Stimulated activated naive CD8-positive, alpha-beta T cell treated with anti-CD3 and anti-CD28 coated beads, Interleukin-15, amount 100 ng/mL, for 72 hours (primary cell): ENCODE measurements around the gene GPC1.

Experiments
- ATAC-seq: fragments of 150-1000 bp; cut with Tn5 transposase; 2 replicates; pipeline ENCODE4 v1.10.0; 2021; ENCODE audit warnings: mild to moderate bottlenecking, moderate library complexity
- DNase-seq, 2 donors: peaks; one replicate each; pipeline ENCODE4 v3.0.0; 2021 to 2022
- H3K27ac Mint-ChIP-seq, 2 donors: one replicate each; pipeline ENCODE4 v1.8.0; 2022; ENCODE audit warnings: mild to moderate bottlenecking in 2 of 2, mixed read lengths in 2 of 2, moderate library complexity in 2 of 2
- H3K27me3 Mint-ChIP-seq: one replicate; pipeline ENCODE4 v1.8.0; 2022; ENCODE audit warnings: mixed read lengths
- H3K4me1 Mint-ChIP-seq: one replicate; pipeline ENCODE4 v1.8.0; 2022; ENCODE audit warnings: mild to moderate bottlenecking, mixed read lengths
- H3K4me3 Mint-ChIP-seq, 2 donors: one replicate each; pipeline ENCODE4 v1.8.0; 2022; ENCODE audit warnings: mild to moderate bottlenecking in 2 of 2, mixed read lengths in 2 of 2, moderate library complexity in 1 of 2
- H3K9me3 Mint-ChIP-seq, 2 donors: one replicate each; pipeline ENCODE4 v1.8.0; 2022; ENCODE audit warnings: mixed read lengths in 2 of 2

GPC1 gene

GRCh38 chr2:240467659-240468302, 32.3 kb downstream of the GPC1 start:
- DNase-seq (no peak), ATAC-seq (no peak)
- Mint-ChIP-seq H3K27ac (no peak overlapping the region), H3K27me3 (no peaks in the 10 kb centered on the region), H3K4me1 (no peaks in the 10 kb centered on the region), H3K4me3 (no peak overlapping the region), H3K9me3 (no peaks in the 10 kb centered on the region)

GRCh38 chr2:240468303-240469238, 33.1 kb downstream of the GPC1 start:
- Mint-ChIP-seq H3K4me1 (no peaks in the 10 kb centered on the region), H3K9me3 (peaks cover 5 to 6% of the 10 kb centered on the region in 2 donors)
- no peak for DNase-seq

GRCh38 chr2:240469239-240469636, 33.8 kb downstream of the GPC1 start:
- Mint-ChIP-seq H3K4me1 (no peaks in the 10 kb centered on the region), H3K27me3 (no peaks in the 10 kb centered on the region), H3K27ac (no peak overlapping the region), H3K4me3 (no peak overlapping the region), H3K9me3 (peaks cover 9 to 10% of the 10 kb centered on the region in 2 donors)
- no peak for ATAC-seq
- DNase-seq, result no peak

More at GRCh38 chr2:240468303-240469238, 33.1 kb downstream of the GPC1 start:
- no peaks in the 10 kb centered on the region for H3K27me3 Mint-ChIP-seq
- ATAC-seq, result no peak
- H3K27ac Mint-ChIP-seq, result no peak overlapping the region
- no peak overlapping the region for H3K4me3 Mint-ChIP-seq

- H3K27ac Mint-ChIP-seq, result peak overlapping the region in 1 of 2 donors; percentile 16
Measured at GRCh38 chr2:240469740-240470139, 34.3 kb downstream of the GPC1 start.

GRCh38 chr2:240472078-240472790, 36.8 kb downstream of the GPC1 start:
- H3K4me1 Mint-ChIP-seq, result no peaks in the 10 kb centered on the region
- peaks cover 9 to 21% of the 10 kb centered on the region in 2 donors for H3K9me3 Mint-ChIP-seq
- ATAC-seq (no peak), DNase-seq (no peak)
- no peaks in the 10 kb centered on the region for H3K27me3 Mint-ChIP-seq
- no peak overlapping the region for H3K4me3 Mint-ChIP-seq
- H3K27ac Mint-ChIP-seq, result no peak overlapping the region

More at GRCh38 chr2:240469740-240470139, 34.3 kb downstream of the GPC1 start:
- no peaks in the 10 kb centered on the region for H3K27me3 Mint-ChIP-seq
- H3K4me3 Mint-ChIP-seq, result no peak overlapping the region
- no peak for ATAC-seq
- peaks cover 9 to 10% of the 10 kb centered on the region in 2 donors for H3K9me3 Mint-ChIP-seq
- H3K4me1 Mint-ChIP-seq, result no peaks in the 10 kb centered on the region
- DNase-seq, result no peak

- DNase-seq (no peak), ATAC-seq (no peak)
- H3K9me3 Mint-ChIP-seq, result peaks cover 9 to 21% of the 10 kb centered on the region in 2 donors
- H3K27me3 Mint-ChIP-seq, result no peaks in the 10 kb centered on the region
- no peak overlapping the region for H3K27ac Mint-ChIP-seq
- H3K4me1 Mint-ChIP-seq, result no peaks in the 10 kb centered on the region
- H3K4me3 Mint-ChIP-seq, result no peak overlapping the region
Measured at GRCh38 chr2:240473211-240473610, 37.7 kb downstream of the GPC1 start.

- Mint-ChIP-seq H3K4me1 (no peaks in the 10 kb centered on the region), H3K9me3 (peaks cover 9 to 21% of the 10 kb centered on the region in 2 donors), H3K4me3 (no peak overlapping the region), H3K27me3 (no peaks in the 10 kb centered on the region), H3K27ac (no peak overlapping the region)
- ATAC-seq (no peak), DNase-seq (no peak)
Measured at GRCh38 chr2:240477916-240478315, 42.5 kb downstream of the GPC1 start.

- no peaks in the 10 kb centered on the region for H3K27me3 Mint-ChIP-seq
- H3K27ac Mint-ChIP-seq, result peak overlapping the region in 1 of 2 donors; percentile 41
- ATAC-seq, result no peak
- H3K9me3 Mint-ChIP-seq, result peaks cover 4 to 16% of the 10 kb centered on the region in 2 donors
- H3K4me3 Mint-ChIP-seq, result no peak overlapping the region
- peak in 1 of 2 donors; percentile 8 for DNase-seq
- H3K4me1 Mint-ChIP-seq, result no peaks in the 10 kb centered on the region
Measured at GRCh38 chr2:240478346-240479110, 43.1 kb downstream of the GPC1 start.

- ATAC-seq (no peak), DNase-seq (no peak)
- Mint-ChIP-seq H3K4me3 (no peak overlapping the region), H3K9me3 (peaks cover 0 to 10% of the 10 kb centered on the region in 2 donors), H3K27me3 (no peaks in the 10 kb centered on the region), H3K4me1 (no peaks in the 10 kb centered on the region), H3K27ac (peak overlapping the region in 1 of 2 donors; percentile 41)
Measured at GRCh38 chr2:240479111-240479501, 43.6 kb downstream of the GPC1 start.

- no peak for DNase-seq
- no peak overlapping the region for H3K4me3 Mint-ChIP-seq
Measured at GRCh38 chr2:240480834-240481623, 45.6 kb downstream of the GPC1 start.

GRCh38 chr2:240481720-240482119, 46.3 kb downstream of the GPC1 start:
- ATAC-seq (peak; percentile 26), DNase-seq (no peak)
- no peak overlapping the region for H3K4me3 Mint-ChIP-seq
- no peaks in the 10 kb centered on the region for H3K27me3 Mint-ChIP-seq
- peaks cover under 1 to 1% of the 10 kb centered on the region in 2 donors for H3K9me3 Mint-ChIP-seq
- no peak overlapping the region for H3K27ac Mint-ChIP-seq
- no peaks in the 10 kb centered on the region for H3K4me1 Mint-ChIP-seq

More at GRCh38 chr2:240480834-240481623, 45.6 kb downstream of the GPC1 start:
- Mint-ChIP-seq H3K4me1 (no peaks in the 10 kb centered on the region), H3K27ac (no peak overlapping the region), H3K27me3 (no peaks in the 10 kb centered on the region), H3K9me3 (peaks cover 0 to 7% of the 10 kb centered on the region in 2 donors)
- ATAC-seq, result no peak

- Mint-ChIP-seq H3K27ac (no peak overlapping the region), H3K4me3 (no peak overlapping the region), H3K9me3 (peaks cover 4 to 6% of the 10 kb centered on the region in 2 donors), H3K27me3 (no peaks in the 10 kb centered on the region), H3K4me1 (no peaks in the 10 kb centered on the region)
- ATAC-seq (no peak), DNase-seq (no peak)
Measured at GRCh38 chr2:240482141-240482540, 46.7 kb downstream of the GPC1 start.

- Mint-ChIP-seq H3K4me1 (no peaks in the 10 kb centered on the region), H3K27ac (no peak overlapping the region), H3K4me3 (no peak overlapping the region), H3K9me3 (peaks cover 49 to 54% of the 10 kb centered on the region in 2 donors), H3K27me3 (no peaks in the 10 kb centered on the region)
- ATAC-seq (no peak), DNase-seq (no peak)
Measured at GRCh38 chr2:240491483-240491882, 56.0 kb downstream of the GPC1 start.

GRCh38 chr2:240494194-240494793, 58.8 kb downstream of the GPC1 start:
- ATAC-seq, result no peak
- peaks cover 30 to 31% of the 10 kb centered on the region in 2 donors for H3K9me3 Mint-ChIP-seq
- no peaks in the 10 kb centered on the region for H3K27me3 Mint-ChIP-seq
- no peak overlapping the region for H3K4me3 Mint-ChIP-seq
- H3K4me1 Mint-ChIP-seq, result no peaks in the 10 kb centered on the region
- H3K27ac Mint-ChIP-seq, result no peak overlapping the region
- no peak for DNase-seq
